ENCODE results near the gene SELP.

Gene SELP

GRCh38 chr1:169595764-169596711, 33.9 kb downstream of the SELP start:
- Histone ChIP-seq H3K9ac (ENCODE audit: low read length) (no peak overlapping the region), H3K4me1 (ENCODE audit: low read length) (no peaks in the 10 kb centered on the region), H4K20me1 (ENCODE audit: insufficient read depth, low read length) (no peaks in the 10 kb centered on the region), H3K79me2 (ENCODE audit: low read length) (no peaks in the 10 kb centered on the region), H2AFZ (ENCODE audit: low read length) (no peak overlapping the region), H3K9me3 (replicated peaks; ENCODE audit: insufficient read depth, low read length) (no peaks in the 10 kb centered on the region), H3K27me3 (replicated peaks; ENCODE audit: insufficient read depth, low read length) (no peaks in the 10 kb centered on the region), H3K9me2 (replicated peaks; ENCODE audit: insufficient read depth, low read length) (no peaks in the 10 kb centered on the region), H3K27ac (ENCODE audit: low read length) (no peak overlapping the region), H3K36me3 (replicated peaks; ENCODE audit: insufficient read depth, low read length) (no peaks in the 10 kb centered on the region), H3K4me3 (ENCODE audit: low read length) (no peak overlapping the region), H3K4me2 (ENCODE audit: low read depth, low read length) (no peak overlapping the region), H3F3A (ENCODE audit: insufficient read depth, low read length) (no peaks in the 10 kb centered on the region)
- TF ChIP-seq EZH2 (optimal IDR thresholded peaks at IDR 0.05; ENCODE audit: low read depth, low read length) (no peak), CTCF (IDR thresholded peaks at IDR 0.05; ENCODE audit: low read length) (no peak), EZH2phosphoT487 (IDR thresholded peaks at IDR 0.05; ENCODE audit: low read length) (no peak)
- DNase-seq = peak; percentile 42

- Histone ChIP-seq H3K4me3 (ENCODE audit: low read length) (no peak overlapping the region), H3K4me2 (ENCODE audit: low read depth, low read length) (no peak overlapping the region), H3K79me2 (ENCODE audit: low read length) (no peaks in the 10 kb centered on the region), H3K9me3 (replicated peaks; ENCODE audit: insufficient read depth, low read length) (no peaks in the 10 kb centered on the region), H2AFZ (ENCODE audit: low read length) (no peak overlapping the region), H3K27ac (ENCODE audit: low read length) (no peak overlapping the region), H3K9ac (ENCODE audit: low read length) (no peak overlapping the region), H3K9me2 (replicated peaks; ENCODE audit: insufficient read depth, low read length) (no peaks in the 10 kb centered on the region), H3K4me1 (ENCODE audit: low read length) (no peaks in the 10 kb centered on the region), H3K36me3 (replicated peaks; ENCODE audit: insufficient read depth, low read length) (no peaks in the 10 kb centered on the region), H4K20me1 (ENCODE audit: insufficient read depth, low read length) (no peaks in the 10 kb centered on the region), H3F3A (ENCODE audit: insufficient read depth, low read length) (no peaks in the 10 kb centered on the region), H3K27me3 (replicated peaks; ENCODE audit: insufficient read depth, low read length) (no peaks in the 10 kb centered on the region)
- no peak for DNase-seq
- TF ChIP-seq EZH2phosphoT487 (IDR thresholded peaks at IDR 0.05; ENCODE audit: low read length) = no peak
- TF ChIP-seq CTCF (IDR thresholded peaks at IDR 0.05; ENCODE audit: low read length) = no peak
- TF ChIP-seq EZH2 (optimal IDR thresholded peaks at IDR 0.05; ENCODE audit: low read depth, low read length) = no peak
Measured at GRCh38 chr1:169594391-169594790, 35.5 kb downstream of the SELP start.

DNA sequence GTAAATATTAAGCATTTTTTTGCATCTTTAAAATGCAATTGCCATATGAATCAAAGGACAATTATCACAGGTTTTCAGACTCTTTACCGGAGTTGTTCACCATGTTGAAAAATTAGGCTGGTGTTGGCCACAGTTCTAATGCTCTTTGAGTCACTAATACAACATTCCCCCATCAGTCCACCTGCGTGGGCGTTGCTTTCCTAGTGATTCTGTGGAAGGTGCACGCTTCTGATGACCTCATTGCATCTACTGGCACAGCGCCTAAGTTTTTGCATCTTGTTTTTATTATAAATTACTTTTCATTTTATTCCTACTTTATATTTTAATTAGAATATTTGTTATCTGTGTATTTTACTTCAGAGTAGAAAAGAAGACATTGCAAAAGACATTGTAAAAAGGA, 39.0 kb downstream of the SELP start:
- no peaks in the 10 kb centered on the region for H3K79me2 ChIP-seq (ENCODE audit: low read length)
- H3K4me2 ChIP-seq (ENCODE audit: low read depth, low read length) = no peak overlapping the region
- no peak overlapping the region for H3K27ac ChIP-seq (ENCODE audit: low read length)
- no peaks in the 10 kb centered on the region for H3K9me2 ChIP-seq (replicated peaks; ENCODE audit: insufficient read depth, low read length)
- no peak overlapping the region for H2AFZ ChIP-seq (ENCODE audit: low read length)
- no peaks in the 10 kb centered on the region for H4K20me1 ChIP-seq (ENCODE audit: insufficient read depth, low read length)
- no peaks in the 10 kb centered on the region for H3F3A ChIP-seq (ENCODE audit: insufficient read depth, low read length)
- H3K4me3 ChIP-seq (ENCODE audit: low read length) = no peak overlapping the region
- DNase-seq = no peak
- H3K27me3 ChIP-seq (replicated peaks; ENCODE audit: insufficient read depth, low read length) = no peaks in the 10 kb centered on the region
- H3K36me3 ChIP-seq (replicated peaks; ENCODE audit: insufficient read depth, low read length) = no peaks in the 10 kb centered on the region
- TF ChIP-seq EZH2phosphoT487 (IDR thresholded peaks at IDR 0.05; ENCODE audit: low read length) (no peak), CTCF (IDR thresholded peaks at IDR 0.05; ENCODE audit: low read length) (no peak), EZH2 (optimal IDR thresholded peaks at IDR 0.05; ENCODE audit: low read depth, low read length) (no peak)
- no peak overlapping the region for H3K9ac ChIP-seq (ENCODE audit: low read length)
- H3K9me3 ChIP-seq (replicated peaks; ENCODE audit: insufficient read depth, low read length) = no peaks in the 10 kb centered on the region
- 0 out of 2 replicates have a peak, but pooled peaks cover 4% of the 10 kb centered on the region for H3K4me1 ChIP-seq (ENCODE audit: low read length)
